ENCODE results near the gene SLC9B2. TPM values are rescaled to one million over a fixed set of nuclear protein-coding genes. Genes with fewer than 3 reads are reported as not detected.

The SLC9B2 gene
- total RNA-seq, 1 experiment from 2014 or later: 7.3 TPM

DNA sequence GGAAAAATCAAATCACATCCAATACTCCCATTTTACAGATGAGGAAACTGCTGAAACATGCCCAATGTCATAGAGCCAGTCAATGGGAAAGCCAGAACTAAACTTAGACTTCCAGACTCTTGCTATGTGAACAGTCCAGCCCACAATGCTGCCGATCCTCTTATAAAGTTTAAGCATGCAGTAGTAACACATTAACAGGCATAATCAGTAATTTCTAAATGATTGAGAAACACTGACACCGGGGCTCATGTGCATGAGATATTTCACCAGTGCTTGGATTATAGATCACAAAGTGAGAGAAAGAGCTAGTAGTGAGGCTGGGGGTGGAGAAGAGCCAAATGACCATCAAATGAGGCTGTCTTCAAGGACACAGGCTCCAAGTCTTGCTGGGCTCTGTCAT is 20.6 kb upstream of the SLC9B2 start:
- no peak overlapping the region for H3T11ph ChIP-seq (ENCODE audit: low read length)
- H3K56ac ChIP-seq (ENCODE audit: insufficient read length, low read depth, low read length): no peak overlapping the region
- no peak overlapping the region for H2BK20ac ChIP-seq (ENCODE audit: low read depth, low read length, poor library complexity, severe bottlenecking)
- no peak overlapping the region for H3K23ac ChIP-seq (ENCODE audit: insufficient read length, low read depth, low read length)
- Mint-ChIP-seq H3K27ac (no peak overlapping the region), H3K4me3 (no peak overlapping the region), H3K9me3 (no peaks in the 10 kb centered on the region), H3K27me3 (ENCODE audit: low read depth) (no peaks in the 10 kb centered on the region), H3K4me1 (peaks cover 14 to 15% of the 10 kb centered on the region in 2 experiments), H3K36me3 (ENCODE audit: insufficient read depth in 1 of 3, low read depth in 3 of 3) (peaks cover 0 to 4% (median 3%) of the 10 kb centered on the region in 3 experiments; a peak in 1 of 7 replicates)
- TF ChIP-seq, protein P1, sequence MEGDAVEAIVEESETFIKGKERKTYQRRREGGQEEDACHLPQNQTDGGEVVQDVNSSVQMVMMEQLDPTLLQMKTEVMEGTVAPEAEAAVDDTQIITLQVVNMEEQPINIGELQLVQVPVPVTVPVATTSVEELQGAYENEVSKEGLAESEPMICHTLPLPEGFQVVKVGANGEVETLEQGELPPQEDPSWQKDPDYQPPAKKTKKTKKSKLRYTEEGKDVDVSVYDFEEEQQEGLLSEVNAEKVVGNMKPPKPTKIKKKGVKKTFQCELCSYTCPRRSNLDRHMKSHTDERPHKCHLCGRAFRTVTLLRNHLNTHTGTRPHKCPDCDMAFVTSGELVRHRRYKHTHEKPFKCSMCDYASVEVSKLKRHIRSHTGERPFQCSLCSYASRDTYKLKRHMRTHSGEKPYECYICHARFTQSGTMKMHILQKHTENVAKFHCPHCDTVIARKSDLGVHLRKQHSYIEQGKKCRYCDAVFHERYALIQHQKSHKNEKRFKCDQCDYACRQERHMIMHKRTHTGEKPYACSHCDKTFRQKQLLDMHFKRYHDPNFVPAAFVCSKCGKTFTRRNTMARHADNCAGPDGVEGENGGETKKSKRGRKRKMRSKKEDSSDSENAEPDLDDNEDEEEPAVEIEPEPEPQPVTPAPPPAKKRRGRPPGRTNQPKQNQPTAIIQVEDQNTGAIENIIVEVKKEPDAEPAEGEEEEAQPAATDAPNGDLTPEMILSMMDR (conservative IDR thresholded peaks at IDR 0.05): no peak
- H2BK15ac ChIP-seq (ENCODE audit: low read depth, low read length): no peak overlapping the region
- H3K4me1 ChIP-seq (ENCODE audit: insufficient read depth, low read length): 0 out of 2 replicates have a peak, but pooled peaks cover 3% of the 10 kb centered on the region
- no peak overlapping the region for H2BK12ac ChIP-seq (ENCODE audit: insufficient read length, low read depth, low read length)
- H3K4me2 ChIP-seq (ENCODE audit: insufficient read depth, insufficient read length, low read length): no peak overlapping the region
- no peak overlapping the region for H2BK120ac ChIP-seq (ENCODE audit: low read depth, low read length, poor library complexity, severe bottlenecking)
- no peak overlapping the region for H3K14ac ChIP-seq (ENCODE audit: insufficient read depth, low read length)
- no peaks in the 10 kb centered on the region for H4K20me1 ChIP-seq (ENCODE audit: control insufficient read depth, insufficient read depth, insufficient read length)
- H3K23me2 ChIP-seq (ENCODE audit: insufficient read length, low read depth, low read length, poor library complexity, severe bottlenecking): no peaks in the 10 kb centered on the region
- H3K27me3 ChIP-seq (ENCODE audit: insufficient read depth, low read length): no peaks in the 10 kb centered on the region
- WGBS (ENCODE audit: extremely low coverage, insufficient read length, low lambda C conversion rate): no CpG with 5 or more reads among the region's 2 CpGs
- no peak overlapping the region for H3K9ac ChIP-seq (ENCODE audit: extremely low read depth, insufficient read length, low read length)
- H4K91ac ChIP-seq (ENCODE audit: insufficient read length, low read depth, low read length): no peak overlapping the region
- H3K4ac ChIP-seq (ENCODE audit: low read depth, low read length): no peak overlapping the region
- no peak overlapping the region for H2AFZ ChIP-seq (ENCODE audit: low read length)
- H3K79me2 ChIP-seq (ENCODE audit: insufficient read depth, low read length): no peaks in the 10 kb centered on the region
- no peak overlapping the region for H2AK5ac ChIP-seq (ENCODE audit: insufficient read length, low read length)
- H3K18ac ChIP-seq (ENCODE audit: insufficient read length, low read depth, low read length): no peak overlapping the region
- H3K27ac ChIP-seq (ENCODE audit: insufficient read length, low read depth, low read length): no peak overlapping the region
- DNase-seq: no peak
- no peaks in the 10 kb centered on the region for H3K79me1 ChIP-seq (ENCODE audit: insufficient read depth, low read depth, low read length, poor library complexity, severe bottlenecking)
- H4K8ac ChIP-seq (replicated peaks; ENCODE audit: insufficient read length, low read depth, low read length): no peak overlapping the region
- no peaks in the 10 kb centered on the region for H3K9me3 ChIP-seq (ENCODE audit: control insufficient read depth, low read depth, low read length)
- H2BK5ac ChIP-seq (ENCODE audit: insufficient read length, low read length): no peak overlapping the region
- no peak overlapping the region for H4K5ac ChIP-seq (ENCODE audit: insufficient read length, low read depth, low read length)
